Effector memory CD4-positive, alpha-beta T cell (primary cell): ENCODE results near the gene GRPEL1.
"Not testable (repeated sequence)": the region's sequence is repeated elsewhere in the genome, so short reads cannot be mapped to it uniquely, and the experiment has no call there.

Source experiments
- DNase-seq, 3 donors: peaks; one replicate each; pipeline ENCODE4 v3.0.0-alpha.2; 2020
- H3K27ac ChIP-seq: 2 replicates; pipeline ENCODE4 v1.7.0; 2013; ENCODE audit warnings: mild to moderate bottlenecking, low read length, moderate library complexity; ENCODE audit not compliant: insufficient read depth, poor library complexity, severe bottlenecking
- H3K27me3 ChIP-seq: replicated peaks from 2 replicates; pipeline ENCODE4 v1.7.0; 2013; ENCODE audit warnings: mild to moderate bottlenecking, low read length; ENCODE audit not compliant: insufficient read depth, control insufficient read depth, poor library complexity, severe bottlenecking
- H3K36me3 ChIP-seq: 2 replicates; pipeline ENCODE4 v1.7.0; 2013; ENCODE audit warnings: mild to moderate bottlenecking, low read length, moderate library complexity; ENCODE audit not compliant: control insufficient read depth, insufficient read depth
- H3K4me1 ChIP-seq: 2 replicates; pipeline ENCODE4 v1.7.0; 2013; ENCODE audit warnings: low read length, mild to moderate bottlenecking; ENCODE audit not compliant: control insufficient read depth, insufficient read depth, poor library complexity, severe bottlenecking
- H3K4me3 ChIP-seq: 2 replicates; pipeline ENCODE4 v1.7.0; 2013; ENCODE audit warnings: low read length, low read depth, mild to moderate bottlenecking; ENCODE audit not compliant: insufficient read depth, poor library complexity, severe bottlenecking
- H3K9me3 ChIP-seq: 2 replicates; pipeline ENCODE4 v1.7.0; 2013; ENCODE audit warnings: mild to moderate bottlenecking, low read length, moderate library complexity; ENCODE audit not compliant: control insufficient read depth

GRPEL1 gene

GRCh38 chr4:7094916-7095315, 27.1 kb upstream of the GRPEL1 start:
- Histone ChIP-seq H3K4me3 (no peak overlapping the region), H3K27me3 (no peaks in the 10 kb centered on the region), H3K4me1 (no peaks in the 10 kb centered on the region), H3K27ac (no peak overlapping the region), H3K36me3 (no peaks in the 10 kb centered on the region), H3K9me3 (no peaks in the 10 kb centered on the region)
- no peak for DNase-seq

DNA sequence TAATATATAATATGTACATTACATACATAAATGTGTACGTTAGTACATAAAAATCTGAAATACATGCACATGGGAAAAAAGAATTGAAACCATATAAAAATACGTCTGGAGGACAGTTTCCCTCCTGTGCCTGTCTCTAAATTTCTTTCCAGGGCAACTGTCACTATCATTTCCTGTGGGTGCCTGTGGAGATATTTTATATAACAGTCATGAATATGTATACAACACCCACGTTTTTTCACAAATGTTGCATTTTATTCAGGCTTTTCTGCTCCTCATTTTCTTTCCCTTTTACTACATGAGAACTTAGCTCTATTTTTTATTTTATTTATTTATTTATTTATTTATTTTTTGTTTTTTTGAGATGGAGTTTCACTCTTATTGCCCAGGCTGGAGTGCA, 24.2 kb upstream of the GRPEL1 start:
- no peaks in the 10 kb centered on the region for H3K36me3 ChIP-seq
- H3K4me1 ChIP-seq = no peaks in the 10 kb centered on the region
- H3K4me3 ChIP-seq = no peak overlapping the region
- no peaks in the 10 kb centered on the region for H3K27me3 ChIP-seq
- no peak for DNase-seq
- H3K9me3 ChIP-seq = no peaks in the 10 kb centered on the region
- no peak overlapping the region for H3K27ac ChIP-seq

- Histone ChIP-seq H3K9me3 (no peaks in the 10 kb centered on the region), H3K27me3 (peaks cover 7% of the 10 kb centered on the region), H3K4me3 (no peak overlapping the region), H3K4me1 (no peaks in the 10 kb centered on the region), H3K27ac (no peak overlapping the region), H3K36me3 (no peaks in the 10 kb centered on the region)
- DNase-seq = no peak
Observed at GRCh38 chr4:7089213-7089986, 21.5 kb upstream of the GRPEL1 start.

DNA sequence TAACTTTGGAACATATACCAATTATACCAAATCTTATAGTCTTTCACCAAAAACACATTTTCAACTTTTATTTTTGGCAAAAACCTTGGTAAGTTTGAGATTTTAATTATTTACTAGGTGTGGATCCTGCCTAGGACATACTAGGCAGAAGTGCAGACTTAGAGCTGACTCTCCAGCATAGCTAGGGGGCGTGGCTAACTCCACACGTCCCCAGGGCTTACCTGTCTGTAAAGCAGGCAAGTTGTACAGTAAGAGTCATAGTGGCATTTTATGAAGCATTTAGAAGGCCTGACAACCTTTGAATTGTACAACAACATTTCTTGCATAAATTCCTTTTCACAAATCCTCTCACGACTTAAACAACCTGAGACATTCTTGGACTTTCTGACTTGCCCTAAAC, 19.2 kb upstream of the GRPEL1 start:
- H3K36me3 ChIP-seq = no peaks in the 10 kb centered on the region
- DNase-seq = no peak
- no peaks in the 10 kb centered on the region for H3K4me1 ChIP-seq
- no peaks in the 10 kb centered on the region for H3K9me3 ChIP-seq
- peaks cover 12% of the 10 kb centered on the region for H3K27me3 ChIP-seq
- H3K27ac ChIP-seq = no peak overlapping the region
- H3K4me3 ChIP-seq = no peak overlapping the region

GRCh38 chr4:7086384-7086783, 18.5 kb upstream of the GRPEL1 start:
- no peaks in the 10 kb centered on the region for H3K36me3 ChIP-seq
- no peak overlapping the region for H3K27ac ChIP-seq
- no peak overlapping the region for H3K4me3 ChIP-seq
- no peaks in the 10 kb centered on the region for H3K4me1 ChIP-seq
- H3K27me3 ChIP-seq = peaks cover 12% of the 10 kb centered on the region
- DNase-seq = no peak
- no peaks in the 10 kb centered on the region for H3K9me3 ChIP-seq

DNA sequence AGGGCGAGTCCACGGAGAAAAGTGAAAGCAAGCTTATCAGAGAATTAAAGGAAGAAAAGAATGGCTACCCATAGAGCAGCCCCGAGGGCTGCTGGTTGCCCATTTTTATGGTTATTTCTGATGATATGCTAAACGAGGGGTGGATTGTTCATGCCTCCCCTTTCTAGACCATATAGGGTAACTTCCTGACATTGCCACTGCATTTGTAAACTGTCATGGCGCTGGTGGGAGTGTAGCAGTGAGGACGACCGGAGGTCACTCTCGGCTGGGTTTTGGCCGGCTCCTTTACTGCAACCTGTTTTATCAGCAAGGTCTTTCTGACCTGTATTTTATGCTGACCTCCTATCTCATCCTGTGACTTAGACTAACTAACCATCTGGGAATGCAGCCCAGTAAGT, 16.7 kb upstream of the GRPEL1 start:
- not testable (repeated sequence) for H3K27ac ChIP-seq, DNase-seq, H3K36me3 ChIP-seq, H3K4me3 ChIP-seq, H3K9me3 ChIP-seq, H3K4me1 ChIP-seq
- H3K27me3 ChIP-seq = peaks cover 12% of the 10 kb centered on the region

GRCh38 chr4:7083597-7084563, 16.0 kb upstream of the GRPEL1 start:
- DNase-seq = no peak
- Histone ChIP-seq H3K4me1 (no peaks in the 10 kb centered on the region), H3K4me3 (no peak overlapping the region)

GRCh38 chr4:7079909-7080308, 12.0 kb upstream of the GRPEL1 start:
- not testable (repeated sequence) for H3K4me1 ChIP-seq, H3K4me3 ChIP-seq, H3K27me3 ChIP-seq, DNase-seq, H3K27ac ChIP-seq, H3K36me3 ChIP-seq, H3K9me3 ChIP-seq

More at GRCh38 chr4:7083597-7084563, 16.0 kb upstream of the GRPEL1 start:
- H3K27me3 ChIP-seq = peaks cover 12% of the 10 kb centered on the region
- no peaks in the 10 kb centered on the region for H3K9me3 ChIP-seq
- no peak overlapping the region for H3K27ac ChIP-seq
- no peaks in the 10 kb centered on the region for H3K36me3 ChIP-seq

- not testable (repeated sequence) for H3K4me1 ChIP-seq, H3K9me3 ChIP-seq, H3K4me3 ChIP-seq, H3K36me3 ChIP-seq, H3K27me3 ChIP-seq, DNase-seq, H3K27ac ChIP-seq
Observed at GRCh38 chr4:7079483-7079882, 11.6 kb upstream of the GRPEL1 start.

GRCh38 chr4:7078025-7078424, 10.2 kb upstream of the GRPEL1 start:
- no peak overlapping the region for H3K27ac ChIP-seq
- peaks cover under 1% of the 10 kb centered on the region for H3K27me3 ChIP-seq
- no peak for DNase-seq
- no peaks in the 10 kb centered on the region for H3K9me3 ChIP-seq
- H3K36me3 ChIP-seq = no peaks in the 10 kb centered on the region
- H3K4me1 ChIP-seq = no peaks in the 10 kb centered on the region
- H3K4me3 ChIP-seq = no peak overlapping the region
